HG02759 (cell line): Measurements from ENCODE around the gene SMAD6.

ENCODE experiments used
- ATAC-seq: cut with Tn5 transposase; IDR thresholded peaks from one replicate; pipeline ENCODE4 v1.9.1; 2021; ENCODE audit warnings: mild to moderate bottlenecking, moderate library complexity; ENCODE audit not compliant: unreplicated experiment

SMAD6 gene

DNA sequence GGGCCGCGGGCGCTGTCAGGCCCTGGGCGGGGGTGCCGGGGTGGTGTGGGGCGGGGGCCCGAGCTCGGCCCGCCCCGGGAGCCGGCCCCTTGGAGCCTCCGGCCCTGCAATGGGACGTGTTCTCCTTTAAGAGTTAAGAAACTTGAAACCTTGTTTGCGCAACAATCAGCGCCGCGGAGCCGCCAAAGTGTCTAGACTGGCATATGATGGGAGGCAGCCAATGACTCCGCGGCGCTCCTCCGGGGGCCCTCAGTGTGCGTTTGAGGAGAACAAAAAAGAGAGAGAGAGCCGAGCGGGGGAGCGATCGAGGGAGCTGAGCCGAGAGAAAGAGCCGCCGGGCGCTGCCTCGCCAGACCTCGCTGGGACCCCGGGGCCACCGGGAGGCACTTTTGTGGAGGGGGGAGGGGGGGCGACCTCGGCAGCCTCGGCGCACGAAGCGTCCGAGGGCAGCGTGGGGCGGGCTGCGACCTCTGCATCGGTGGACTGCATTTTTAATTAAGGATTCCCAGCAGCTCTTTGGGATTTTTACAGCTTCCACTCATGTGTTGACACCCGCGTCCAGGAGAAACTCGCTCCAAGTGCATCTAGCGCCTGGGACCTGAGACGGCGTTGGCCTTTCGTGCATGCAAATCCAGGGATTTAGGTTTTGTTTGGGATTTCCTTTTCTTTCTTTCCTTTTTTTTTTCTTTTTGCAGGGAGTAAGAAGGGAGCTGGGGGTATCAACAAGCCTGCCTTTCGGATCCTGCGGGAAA lies at the start of gene SMAD6:
Gene SMAD6 (plus strand): TSS at position 202 of the 752 bp plus-strand sequence. CDS start 1,023 bp downstream, outside the sequence.
- ATAC-seq = peak; percentile 15

DNA sequence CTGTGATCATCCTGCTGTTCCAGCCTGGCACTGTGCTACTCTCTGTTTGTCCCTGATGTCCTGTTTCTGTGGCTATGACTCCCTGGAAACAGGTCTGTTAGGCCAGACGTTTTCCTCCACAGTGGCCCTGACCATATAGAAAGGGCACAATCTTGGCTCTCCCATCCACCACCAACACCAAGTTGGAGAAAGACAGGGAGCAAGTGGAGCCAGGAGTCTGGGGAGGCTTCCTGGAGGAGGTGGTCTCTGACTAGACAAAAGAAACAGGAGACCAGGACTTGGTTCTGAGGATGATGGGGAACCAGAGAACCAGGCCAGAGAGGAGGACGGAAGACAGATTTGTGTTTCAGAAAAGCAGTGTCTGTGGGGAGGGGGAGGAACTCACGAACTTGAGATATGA lies 49.2 kb upstream of the SMAD6 start:
- no peak for ATAC-seq

DNA sequence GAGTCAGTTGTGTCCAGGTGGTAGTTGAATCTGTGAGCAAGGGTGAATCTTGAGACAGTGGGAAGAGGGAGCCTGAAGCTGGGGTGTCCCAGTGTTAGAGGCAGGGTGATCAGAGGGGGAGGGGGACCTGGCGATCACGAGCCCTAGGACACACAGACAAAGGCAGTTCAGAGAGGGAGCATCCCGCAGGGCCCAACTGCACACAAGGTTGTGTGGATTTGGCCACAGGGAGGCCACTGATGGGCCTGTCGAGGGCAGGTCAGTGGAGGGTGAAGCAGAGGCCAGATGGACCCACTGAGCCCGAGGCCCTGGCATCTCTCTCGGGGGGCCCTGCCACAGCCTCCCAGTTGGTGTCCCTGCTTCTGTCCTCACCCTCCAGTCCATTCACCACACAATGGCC lies 48.6 kb upstream of the SMAD6 start:
- no peak for ATAC-seq

GRCh38 chr15:66653852-66654251 lies 48.2 kb upstream of the SMAD6 start:
- ATAC-seq = no peak

DNA sequence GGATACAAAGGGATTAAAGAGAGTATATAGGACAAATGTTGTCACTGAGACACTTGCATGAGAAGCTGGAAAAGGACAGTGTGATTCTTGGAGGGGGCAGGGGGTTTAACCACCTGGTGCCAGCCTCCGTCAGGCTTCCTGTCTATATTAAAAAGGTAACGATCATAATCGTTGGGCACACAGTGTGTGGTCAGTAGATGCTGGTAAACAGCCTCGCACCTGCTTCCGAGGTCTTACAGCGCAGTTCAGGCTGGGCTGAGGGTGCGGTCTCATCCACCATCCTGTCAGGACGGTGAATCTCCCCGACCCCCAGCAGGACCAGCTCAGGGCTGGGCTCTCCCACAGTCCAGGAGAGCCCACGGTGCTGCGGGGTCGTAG lies 47.7 kb upstream of the SMAD6 start:
- ATAC-seq = no peak

DNA sequence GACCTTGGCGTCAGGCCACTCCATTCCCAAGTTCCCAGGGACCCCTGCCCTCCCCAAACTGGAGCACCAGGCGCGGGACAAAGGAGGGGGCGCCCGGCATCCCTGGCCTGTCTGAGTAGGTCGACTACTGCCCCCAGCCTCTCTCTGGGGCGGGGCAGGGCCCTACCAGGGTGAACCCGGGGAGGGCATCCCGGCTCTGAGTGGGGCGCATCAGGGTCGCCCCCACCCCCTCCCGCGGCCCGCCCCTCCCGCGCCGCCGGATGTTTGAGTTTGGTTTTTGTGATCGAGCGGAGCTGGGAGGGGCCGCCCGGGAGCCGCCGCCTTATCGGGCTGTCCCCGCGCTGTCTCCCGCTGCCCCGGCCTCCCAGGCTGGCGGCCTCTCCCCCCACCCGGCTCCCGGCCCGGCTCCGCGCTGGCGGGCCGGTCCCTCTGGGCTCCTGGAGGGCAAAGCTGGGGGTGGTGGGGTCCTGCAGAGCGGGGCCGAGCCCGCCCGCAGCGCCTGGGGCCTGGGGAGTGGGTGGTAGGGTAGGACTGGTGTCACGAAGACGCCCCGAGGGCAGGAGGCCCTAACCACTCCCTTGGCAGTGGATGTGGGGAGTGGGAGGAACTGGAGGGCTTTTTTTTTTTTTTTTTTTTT lies 47.2 kb upstream of the SMAD6 start:
- ATAC-seq = no peak

GRCh38 chr15:66655511-66655910 lies 46.5 kb upstream of the SMAD6 start:
- no peak for ATAC-seq

GRCh38 chr15:66655997-66656396 lies 46.0 kb upstream of the SMAD6 start:
- ATAC-seq = no peak

GRCh38 chr15:66657185-66658020 lies 44.6 kb upstream of the SMAD6 start:
- no peak for ATAC-seq

DNA sequence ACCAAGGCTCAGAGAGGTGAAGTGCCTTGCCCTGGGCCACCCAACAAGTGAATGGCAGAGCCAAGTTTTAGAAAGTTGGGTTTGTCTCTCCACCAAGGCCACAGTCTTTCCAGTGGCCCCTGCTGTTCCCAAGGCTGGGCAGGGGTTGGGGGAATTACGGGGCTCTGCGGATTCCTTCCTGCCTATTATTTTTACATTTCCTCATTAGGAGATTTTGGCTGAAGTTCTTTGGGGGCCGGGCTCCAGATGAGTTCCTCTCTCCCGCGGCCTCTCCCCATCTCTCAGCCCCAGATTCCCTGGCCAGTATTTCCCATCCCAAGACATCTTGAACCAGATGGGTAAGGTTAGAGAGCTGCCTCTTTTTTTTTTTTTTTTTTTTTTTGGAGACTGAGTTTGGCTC lies 44.0 kb upstream of the SMAD6 start:
- no peak for ATAC-seq

DNA sequence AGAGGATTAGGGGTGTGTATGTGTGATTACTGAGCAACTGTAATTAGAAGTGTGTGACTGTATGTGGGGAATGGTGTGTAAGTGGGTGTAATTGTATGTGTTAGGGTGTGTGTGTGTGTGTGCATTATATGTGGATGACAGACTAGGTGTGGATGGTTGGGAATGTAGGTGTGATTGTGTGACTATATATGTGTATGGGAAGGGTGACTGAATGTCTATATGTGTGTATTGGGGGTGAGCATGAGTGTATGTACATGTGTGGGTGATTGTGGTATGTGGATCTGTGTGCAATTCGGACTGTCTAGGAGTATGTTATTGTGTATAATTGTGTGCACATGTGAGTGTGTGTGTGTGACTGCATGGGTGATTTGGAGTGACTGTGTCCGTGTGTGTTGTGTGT lies 43.2 kb upstream of the SMAD6 start:
- ATAC-seq = no peak

GRCh38 chr15:66659384-66659783 lies 42.7 kb upstream of the SMAD6 start:
- no peak for ATAC-seq

DNA sequence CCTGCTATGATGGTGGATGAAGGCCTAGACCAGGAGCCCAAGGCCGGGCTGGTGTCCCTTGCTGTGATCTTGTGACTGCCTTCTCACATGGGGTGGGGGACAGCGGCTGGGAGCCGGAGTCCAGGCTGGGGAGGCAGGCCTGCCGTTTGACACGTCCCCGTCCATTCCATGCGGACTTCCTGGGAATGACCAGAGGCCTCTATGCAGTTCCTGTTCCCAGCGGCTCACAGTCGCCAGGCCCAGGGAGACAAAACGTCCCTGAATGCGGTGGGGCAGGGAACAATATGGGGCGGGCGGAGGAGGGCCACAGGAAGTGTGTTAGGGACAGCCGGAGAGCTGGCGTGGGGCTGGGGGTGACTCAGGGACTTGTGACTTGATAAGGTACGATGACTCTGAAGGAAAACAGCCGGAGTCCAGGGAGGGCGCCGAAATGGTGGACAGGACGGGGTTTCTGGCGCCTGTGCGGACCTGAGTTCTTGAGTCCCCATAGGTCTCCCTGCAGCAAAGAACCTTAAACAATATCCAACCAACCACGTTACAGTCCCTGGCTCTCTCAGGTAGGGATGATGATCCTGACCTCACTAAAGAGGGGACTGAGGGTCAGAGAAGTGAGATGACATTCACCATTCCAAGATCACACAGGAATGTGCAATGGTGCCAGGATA lies 40.5 kb upstream of the SMAD6 start:
- ATAC-seq = no peak

GRCh38 chr15:66662522-66662921 lies 39.5 kb upstream of the SMAD6 start:
- no peak for ATAC-seq

- no peak for ATAC-seq
Measured at GRCh38 chr15:66663664-66664063, 38.4 kb upstream of the SMAD6 start.

DNA sequence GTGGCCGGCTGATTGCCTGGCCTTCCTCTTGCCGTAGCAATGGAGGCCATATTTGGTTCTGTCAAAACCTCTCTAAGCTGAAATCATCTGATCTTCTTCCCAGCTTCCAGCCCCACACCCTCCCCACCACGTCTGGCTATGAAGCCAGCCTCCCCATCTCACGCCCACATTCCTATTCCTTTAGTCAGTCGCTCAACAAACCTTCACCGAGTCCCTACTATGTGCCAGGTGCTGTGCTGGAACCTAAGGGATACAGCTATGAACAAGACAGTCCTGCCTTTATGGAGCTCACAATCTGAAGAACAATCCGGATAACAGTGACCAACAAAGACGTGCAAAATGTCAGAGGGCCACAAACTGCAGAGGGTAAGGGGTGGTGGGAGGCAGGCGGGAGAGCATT lies 31.9 kb upstream of the SMAD6 start:
- no peak for ATAC-seq

GRCh38 chr15:66670762-66671580 lies 31.1 kb upstream of the SMAD6 start:
- ATAC-seq = no peak

DNA sequence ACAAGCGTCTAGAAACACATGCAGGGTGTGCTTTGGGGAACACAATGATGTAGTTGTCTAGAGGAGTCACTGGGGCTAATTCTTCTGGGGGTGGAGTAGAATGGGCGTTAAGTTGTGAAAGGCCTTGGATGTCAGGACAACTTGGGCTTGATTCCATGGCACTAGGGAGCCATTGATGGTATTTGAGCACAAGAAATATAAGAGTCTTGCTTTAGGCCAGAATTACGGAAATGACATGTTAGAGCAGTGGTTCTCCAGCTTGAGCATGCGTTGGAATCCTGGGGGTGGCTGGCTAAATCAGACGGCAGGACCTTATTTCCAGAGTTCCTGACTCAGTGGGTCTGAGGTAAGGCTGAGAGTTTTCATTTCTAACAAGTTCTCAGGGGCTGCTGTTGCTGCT lies 29.2 kb upstream of the SMAD6 start:
- ATAC-seq = no peak

DNA sequence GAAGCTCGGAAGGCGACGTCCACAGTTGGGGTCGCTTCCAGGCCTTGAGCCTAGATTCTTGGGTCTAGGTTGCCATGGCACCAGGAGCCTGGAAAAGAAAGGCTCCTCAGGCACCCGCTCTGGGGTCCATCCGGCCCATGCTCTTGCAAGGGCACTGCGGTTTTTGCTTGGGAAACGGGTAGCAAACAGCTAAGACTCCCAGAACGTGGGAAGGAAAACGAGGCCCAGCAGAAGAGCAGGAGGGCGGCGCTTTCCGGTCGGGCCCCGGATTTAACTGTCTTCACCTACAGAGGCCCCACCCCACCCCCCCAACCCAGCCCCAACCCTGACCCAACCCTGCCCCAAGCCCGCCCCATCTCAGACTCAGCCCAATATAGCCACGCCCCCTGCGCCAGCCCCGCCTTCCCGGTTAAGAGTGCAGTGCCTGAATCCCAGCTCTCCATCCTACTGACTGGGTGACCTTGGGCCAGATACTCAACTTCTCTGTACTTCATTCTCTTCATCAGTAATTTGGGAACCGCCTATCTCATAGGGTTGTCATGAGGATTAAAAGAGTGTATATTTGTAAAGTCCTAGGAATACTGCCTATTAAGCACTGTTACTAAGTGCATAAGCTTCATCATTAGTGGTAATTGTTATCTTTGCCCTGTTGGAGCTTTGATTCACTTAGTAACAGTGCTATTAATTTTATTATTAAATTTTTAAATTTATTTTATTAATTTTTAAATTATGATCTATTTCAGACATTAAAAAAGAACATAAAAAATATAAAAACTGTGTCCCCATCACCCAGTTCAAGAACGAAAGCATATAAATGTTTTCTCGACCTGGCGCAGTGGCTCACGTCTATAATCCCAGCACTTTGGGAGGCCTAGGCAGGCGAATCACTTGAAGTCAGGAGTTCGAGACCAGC lies 28.4 kb upstream of the SMAD6 start:
- no peak for ATAC-seq
